ENCODE measurements around the gene CDC42EP5. TPM values are rescaled to one million over a fixed set of nuclear protein-coding genes. Genes with fewer than 3 reads are reported as not detected.
"Not testable (repeated sequence)": the region's sequence is repeated elsewhere in the genome, so short reads cannot be mapped to it uniquely, and the experiment has no call there.

The CDC42EP5 gene
- total RNA-seq, 2 experiments from 2014 or later: 0.34 TPM; not detected in 1

GRCh38 chr19:54451331-54451871 lies 21.7 kb downstream of the CDC42EP5 start:
- no peaks in the 10 kb centered on the region for H3K9me3 Mint-ChIP-seq
- peak overlapping the region; percentile 78 for H3K27ac Mint-ChIP-seq
- DNase-seq: no peak
- H3K4me3 Mint-ChIP-seq: peak overlapping the region; percentile 100
- H3K27me3 Mint-ChIP-seq: no peaks in the 10 kb centered on the region
- peaks cover 22% of the 10 kb centered on the region for H3K36me3 Mint-ChIP-seq
- H3K4me1 Mint-ChIP-seq: peaks cover 40% of the 10 kb centered on the region

- Mint-ChIP-seq H3K27ac (peak overlapping the region; percentile 97), H3K4me3 (peak overlapping the region; percentile 100), H3K36me3 (peaks cover 26% of the 10 kb centered on the region), H3K9me3 (no peaks in the 10 kb centered on the region), H3K27me3 (no peaks in the 10 kb centered on the region), H3K4me1 (peaks cover 40% of the 10 kb centered on the region)
- DNase-seq: no peak
Observed at GRCh38 chr19:54449701-54450069, 23.4 kb downstream of the CDC42EP5 start.

GRCh38 chr19:54448774-54449700 lies 24.1 kb downstream of the CDC42EP5 start, which contains the start of gene LENG8:
LENG8 (plus strand) TSS chr19:54449199; CDS start chr19:54451345, 2,146 bp downstream.
- Mint-ChIP-seq H3K27me3 (no peaks in the 10 kb centered on the region), H3K4me1 (peaks cover 40% of the 10 kb centered on the region), H3K4me3 (peak within 1 kb of the TSS; percentile 100), H3K9me3 (no peaks in the 10 kb centered on the region), H3K36me3 (peaks cover 28% of the 10 kb centered on the region), H3K27ac (peak within 1 kb of the TSS; percentile 97)
- peak; percentile 97 for DNase-seq

- H3K27ac Mint-ChIP-seq: peak overlapping the region; percentile 97
- no peaks in the 10 kb centered on the region for H3K27me3 Mint-ChIP-seq
- DNase-seq: peak; percentile 44
- no peaks in the 10 kb centered on the region for H3K9me3 Mint-ChIP-seq
- peaks cover 35% of the 10 kb centered on the region for H3K4me1 Mint-ChIP-seq
- H3K4me3 Mint-ChIP-seq: peak overlapping the region; percentile 100
- H3K36me3 Mint-ChIP-seq: peaks cover 29% of the 10 kb centered on the region
Observed at GRCh38 chr19:54448040-54448773, 24.9 kb downstream of the CDC42EP5 start.

- H3K9me3 Mint-ChIP-seq, DNase-seq, H3K27me3 Mint-ChIP-seq, H3K4me3 Mint-ChIP-seq, H3K27ac Mint-ChIP-seq: not testable (repeated sequence)
- Mint-ChIP-seq H3K4me1 (peaks cover 25% of the 10 kb centered on the region), H3K36me3 (peaks cover 34% of the 10 kb centered on the region)
Observed at GRCh38 chr19:54446349-54446748, 26.7 kb downstream of the CDC42EP5 start.

- Mint-ChIP-seq H3K36me3 (peaks cover 22% of the 10 kb centered on the region), H3K4me3 (no peak overlapping the region), H3K27ac (no peak overlapping the region)
Observed at GRCh38 chr19:54444737-54445136, 28.4 kb downstream of the CDC42EP5 start.

GRCh38 chr19:54440641-54441040 lies 32.5 kb downstream of the CDC42EP5 start:
- H3K27ac Mint-ChIP-seq: no peak overlapping the region
- no peaks in the 10 kb centered on the region for H3K27me3 Mint-ChIP-seq
- H3K36me3 Mint-ChIP-seq: peaks cover 17% of the 10 kb centered on the region
- DNase-seq: no peak
- H3K4me3 Mint-ChIP-seq: no peak overlapping the region
- no peaks in the 10 kb centered on the region for H3K9me3 Mint-ChIP-seq
- peaks cover 10% of the 10 kb centered on the region for H3K4me1 Mint-ChIP-seq

More at GRCh38 chr19:54444737-54445136, 28.4 kb downstream of the CDC42EP5 start:
- Mint-ChIP-seq H3K9me3 (no peaks in the 10 kb centered on the region), H3K27me3 (no peaks in the 10 kb centered on the region), H3K4me1 (peaks cover 12% of the 10 kb centered on the region)
- DNase-seq: no peak

- H3K4me3 Mint-ChIP-seq: no peak overlapping the region
- no peaks in the 10 kb centered on the region for H3K27me3 Mint-ChIP-seq
Observed at GRCh38 chr19:54439174-54439851, 33.8 kb downstream of the CDC42EP5 start.

GRCh38 chr19:54436628-54437252 lies 36.4 kb downstream of the CDC42EP5 start:
- peaks cover 24% of the 10 kb centered on the region for H3K4me1 Mint-ChIP-seq
- DNase-seq: no peak
- peak overlapping the region; percentile 48 for H3K27ac Mint-ChIP-seq
- H3K27me3 Mint-ChIP-seq: peaks cover 4% of the 10 kb centered on the region
- no peak overlapping the region for H3K4me3 Mint-ChIP-seq
- no peaks in the 10 kb centered on the region for H3K36me3 Mint-ChIP-seq
- no peaks in the 10 kb centered on the region for H3K9me3 Mint-ChIP-seq

More at GRCh38 chr19:54439174-54439851, 33.8 kb downstream of the CDC42EP5 start:
- peak overlapping the region; percentile 31 for H3K27ac Mint-ChIP-seq
- H3K9me3 Mint-ChIP-seq: no peaks in the 10 kb centered on the region
- peaks cover 19% of the 10 kb centered on the region for H3K4me1 Mint-ChIP-seq
- peak; percentile 47 for DNase-seq
- H3K36me3 Mint-ChIP-seq: peaks cover 12% of the 10 kb centered on the region

- Mint-ChIP-seq H3K27me3 (peaks cover 8% of the 10 kb centered on the region), H3K4me3 (no peak overlapping the region)
Observed at GRCh38 chr19:54436031-54436523, 37.0 kb downstream of the CDC42EP5 start.

GRCh38 chr19:54435551-54436016 lies 37.5 kb downstream of the CDC42EP5 start:
- Mint-ChIP-seq H3K9me3 (no peaks in the 10 kb centered on the region), H3K36me3 (no peaks in the 10 kb centered on the region), H3K4me1 (peaks cover 27% of the 10 kb centered on the region), H3K27ac (no peak overlapping the region), H3K4me3 (no peak overlapping the region), H3K27me3 (peaks cover 8% of the 10 kb centered on the region)
- DNase-seq: no peak

More at GRCh38 chr19:54436031-54436523, 37.0 kb downstream of the CDC42EP5 start:
- Mint-ChIP-seq H3K9me3 (no peaks in the 10 kb centered on the region), H3K4me1 (peaks cover 25% of the 10 kb centered on the region), H3K27ac (no peak overlapping the region), H3K36me3 (no peaks in the 10 kb centered on the region)
- DNase-seq: no peak

GRCh38 chr19:54434873-54435214 lies 38.3 kb downstream of the CDC42EP5 start:
- H3K4me3 Mint-ChIP-seq: peak overlapping the region; percentile 42
- peaks cover 30% of the 10 kb centered on the region for H3K4me1 Mint-ChIP-seq
- H3K27me3 Mint-ChIP-seq: peaks cover 12% of the 10 kb centered on the region
- DNase-seq: peak; percentile 23
- no peaks in the 10 kb centered on the region for H3K36me3 Mint-ChIP-seq
- H3K27ac Mint-ChIP-seq: peak overlapping the region; percentile 69
- H3K9me3 Mint-ChIP-seq: no peaks in the 10 kb centered on the region

GRCh38 chr19:54434112-54434872 lies 38.8 kb downstream of the CDC42EP5 start:
- Mint-ChIP-seq H3K4me3 (peak overlapping the region; percentile 42), H3K27me3 (peaks cover 14% of the 10 kb centered on the region), H3K9me3 (no peaks in the 10 kb centered on the region), H3K36me3 (no peaks in the 10 kb centered on the region), H3K27ac (no peak overlapping the region), H3K4me1 (peaks cover 26% of the 10 kb centered on the region)
- no peak for DNase-seq
